Measurements from ENCODE around the gene FGF8. TPM values are rescaled to one million over a fixed set of nuclear protein-coding genes. Genes with fewer than 3 reads are reported as not detected.

FGF8 gene
- total RNA-seq, 2 donors from 2014 or later = 13.3 to 46.5 TPM

DNA sequence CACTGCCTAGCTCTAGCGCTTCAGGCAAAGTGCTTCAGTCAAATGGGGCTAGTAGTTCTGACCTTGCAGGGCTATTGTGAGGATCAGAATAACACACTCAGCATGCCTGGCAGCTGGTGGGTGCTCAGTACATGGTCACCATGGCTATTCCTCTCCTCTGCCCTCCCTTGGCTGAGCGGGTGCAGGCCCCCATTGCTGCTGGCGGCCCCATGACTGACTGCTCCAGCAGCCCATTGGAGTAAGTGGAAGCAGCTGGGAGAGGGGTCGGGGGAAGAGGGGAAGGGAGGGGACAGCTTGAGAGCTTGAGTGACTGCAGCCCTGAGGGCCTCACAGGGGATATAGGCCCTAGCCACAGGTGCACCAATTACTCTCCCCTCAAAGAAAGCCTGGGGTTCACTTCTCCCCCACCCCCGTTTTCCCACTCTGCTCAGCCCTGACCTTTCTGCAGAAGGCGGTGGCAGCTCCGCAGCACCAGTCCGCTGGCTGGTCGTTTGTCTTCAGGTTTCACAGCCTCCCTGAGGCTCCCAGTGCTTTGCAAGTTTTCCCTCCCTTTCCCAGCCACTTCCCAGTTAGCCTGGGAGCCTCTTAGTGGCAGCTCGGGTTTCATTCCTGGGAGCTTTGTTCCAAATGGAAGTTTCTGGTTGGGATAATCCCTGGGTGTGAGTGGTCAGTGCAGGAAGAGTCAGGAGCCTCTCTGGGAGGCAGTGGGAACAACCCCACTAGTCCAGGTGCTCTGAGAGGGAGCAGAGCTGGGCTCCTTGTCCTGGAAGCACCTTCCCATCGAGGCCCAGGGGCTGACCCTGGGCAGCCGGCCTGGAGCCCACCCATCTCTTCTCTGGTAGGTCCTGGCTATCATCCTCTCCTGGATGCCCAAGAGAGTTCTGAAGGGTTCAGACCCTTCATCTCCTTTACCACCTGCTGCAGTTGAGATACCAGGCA is 16.3 kb downstream of the FGF8 start:
- H3K4me1 Mint-ChIP-seq = peaks cover 25% of the 10 kb centered on the region
- 59 to 67% methylated on average over 5 to 12 of the region's 12 CpGs for WGBS, 2 experiments (ENCODE audit: insufficient coverage in 1 of 2, insufficient read length in 1 of 2)
- H3K4me3 ChIP-seq (ENCODE audit: low read length) = no peak overlapping the region
- H3K36me3 Mint-ChIP-seq (ENCODE audit: low read depth) = no peaks in the 10 kb centered on the region
- TF ChIP-seq, protein P1, sequence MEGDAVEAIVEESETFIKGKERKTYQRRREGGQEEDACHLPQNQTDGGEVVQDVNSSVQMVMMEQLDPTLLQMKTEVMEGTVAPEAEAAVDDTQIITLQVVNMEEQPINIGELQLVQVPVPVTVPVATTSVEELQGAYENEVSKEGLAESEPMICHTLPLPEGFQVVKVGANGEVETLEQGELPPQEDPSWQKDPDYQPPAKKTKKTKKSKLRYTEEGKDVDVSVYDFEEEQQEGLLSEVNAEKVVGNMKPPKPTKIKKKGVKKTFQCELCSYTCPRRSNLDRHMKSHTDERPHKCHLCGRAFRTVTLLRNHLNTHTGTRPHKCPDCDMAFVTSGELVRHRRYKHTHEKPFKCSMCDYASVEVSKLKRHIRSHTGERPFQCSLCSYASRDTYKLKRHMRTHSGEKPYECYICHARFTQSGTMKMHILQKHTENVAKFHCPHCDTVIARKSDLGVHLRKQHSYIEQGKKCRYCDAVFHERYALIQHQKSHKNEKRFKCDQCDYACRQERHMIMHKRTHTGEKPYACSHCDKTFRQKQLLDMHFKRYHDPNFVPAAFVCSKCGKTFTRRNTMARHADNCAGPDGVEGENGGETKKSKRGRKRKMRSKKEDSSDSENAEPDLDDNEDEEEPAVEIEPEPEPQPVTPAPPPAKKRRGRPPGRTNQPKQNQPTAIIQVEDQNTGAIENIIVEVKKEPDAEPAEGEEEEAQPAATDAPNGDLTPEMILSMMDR (conservative IDR thresholded peaks at IDR 0.05) = no peak
- H3K27me3 ChIP-seq (ENCODE audit: control insufficient read depth, insufficient read depth, low read length, poor library complexity, severe bottlenecking) = no peaks in the 10 kb centered on the region
- H3K4me1 ChIP-seq (ENCODE audit: control insufficient read depth, insufficient read depth, low read length) = peaks cover 24% of the 10 kb centered on the region
- H3K9ac ChIP-seq (ENCODE audit: extremely low read depth, low read length, poor library complexity, severe bottlenecking) = no peak overlapping the region
- H3K9me3 Mint-ChIP-seq = no peaks in the 10 kb centered on the region
- no peaks in the 10 kb centered on the region for H3K9me3 ChIP-seq (ENCODE audit: control insufficient read depth, low read length)
- peaks cover 5% of the 10 kb centered on the region for H3K36me3 ChIP-seq (ENCODE audit: control insufficient read depth, insufficient read depth, low read length)
- no peak overlapping the region for H3K27ac ChIP-seq (ENCODE audit: low read depth, low read length)
- peaks cover 7% of the 10 kb centered on the region for H3K27me3 Mint-ChIP-seq (ENCODE audit: insufficient read depth)
- H3K4me3 Mint-ChIP-seq = no peak overlapping the region
- H3K27ac Mint-ChIP-seq = no peak overlapping the region
- DNase-seq = peak; percentile 83

DNA sequence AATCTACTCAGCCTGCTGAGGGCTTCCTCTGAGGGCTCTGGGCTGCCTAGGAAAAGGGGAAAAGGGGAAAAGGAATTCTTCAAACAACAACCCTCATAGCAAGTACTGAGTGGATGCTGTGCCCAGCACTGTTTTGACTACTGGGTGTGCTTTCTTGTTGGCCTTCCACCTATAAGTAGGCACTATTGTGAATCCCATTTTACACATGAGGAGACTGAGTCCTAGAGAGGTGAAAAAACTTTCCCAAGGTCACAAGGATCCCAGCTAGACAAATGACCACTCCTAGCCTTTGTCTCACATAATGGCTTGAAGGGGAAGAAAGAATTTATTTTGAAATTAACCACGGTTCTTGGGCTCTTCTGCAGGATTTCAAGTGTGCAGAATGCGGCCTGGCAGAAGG is 17.1 kb downstream of the FGF8 start:
- H3K9me3 Mint-ChIP-seq = no peaks in the 10 kb centered on the region
- Histone ChIP-seq H3K4me3 (ENCODE audit: low read length) (no peak overlapping the region), H3K27me3 (ENCODE audit: control insufficient read depth, insufficient read depth, low read length, poor library complexity, severe bottlenecking) (no peaks in the 10 kb centered on the region), H3K9ac (ENCODE audit: extremely low read depth, low read length, poor library complexity, severe bottlenecking) (no peak overlapping the region), H3K36me3 (ENCODE audit: control insufficient read depth, insufficient read depth, low read length) (peaks cover 5% of the 10 kb centered on the region), H3K4me1 (ENCODE audit: control insufficient read depth, insufficient read depth, low read length) (peaks cover 24% of the 10 kb centered on the region), H3K9me3 (ENCODE audit: control insufficient read depth, low read length) (no peaks in the 10 kb centered on the region), H3K27ac (ENCODE audit: low read depth, low read length) (no peak overlapping the region)
- H3K36me3 Mint-ChIP-seq (ENCODE audit: low read depth) = no peaks in the 10 kb centered on the region
- WGBS, 2 experiments (ENCODE audit: insufficient coverage in 1 of 2, insufficient read length in 1 of 2) = 88 to 93% methylated on average over 2 of the region's 2 CpGs
- H3K27me3 Mint-ChIP-seq (ENCODE audit: insufficient read depth) = peaks cover 7% of the 10 kb centered on the region
- H3K27ac Mint-ChIP-seq = no peak overlapping the region
- no peak overlapping the region for H3K4me3 Mint-ChIP-seq
- peaks cover 25% of the 10 kb centered on the region for H3K4me1 Mint-ChIP-seq
- DNase-seq = no peak
- TF ChIP-seq, protein P1 (conservative IDR thresholded peaks at IDR 0.05) = no peak

DNA sequence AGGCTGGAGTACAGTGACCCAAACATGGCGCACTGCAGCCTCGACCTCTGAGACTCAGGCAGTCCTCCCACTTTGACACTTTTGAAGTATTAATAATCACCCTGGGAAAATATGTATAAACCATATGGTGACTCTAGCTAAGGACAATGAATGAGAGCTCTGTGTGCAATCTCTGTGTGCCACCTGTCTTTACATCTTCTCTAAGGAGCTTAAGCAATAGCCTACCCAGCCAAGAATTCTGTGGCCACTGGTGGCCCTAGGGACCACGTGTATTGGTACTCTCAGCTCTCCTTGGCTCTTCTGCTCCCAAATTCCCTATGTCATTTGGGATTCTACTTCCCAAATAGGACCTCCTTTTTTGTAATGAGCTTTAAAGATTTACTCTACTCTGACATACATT is 23.7 kb downstream of the FGF8 start:
- Histone ChIP-seq H3K4me1 (ENCODE audit: control insufficient read depth, insufficient read depth, low read length) (peaks cover 17% of the 10 kb centered on the region), H3K36me3 (ENCODE audit: control insufficient read depth, insufficient read depth, low read length) (no peaks in the 10 kb centered on the region), H3K9ac (ENCODE audit: extremely low read depth, low read length, poor library complexity, severe bottlenecking) (no peak overlapping the region), H3K27me3 (ENCODE audit: control insufficient read depth, insufficient read depth, low read length, poor library complexity, severe bottlenecking) (no peaks in the 10 kb centered on the region), H3K27ac (ENCODE audit: low read depth, low read length) (no peak overlapping the region), H3K9me3 (ENCODE audit: control insufficient read depth, low read length) (no peaks in the 10 kb centered on the region), H3K4me3 (ENCODE audit: low read length) (no peak overlapping the region)
- Mint-ChIP-seq H3K27ac (no peak overlapping the region), H3K9me3 (no peaks in the 10 kb centered on the region), H3K4me1 (peaks cover 22% of the 10 kb centered on the region), H3K4me3 (no peak overlapping the region), H3K27me3 (ENCODE audit: insufficient read depth) (peaks cover 11% of the 10 kb centered on the region), H3K36me3 (ENCODE audit: low read depth) (no peaks in the 10 kb centered on the region)
- TF ChIP-seq, protein P1 (conservative IDR thresholded peaks at IDR 0.05) = no peak
- WGBS, 2 experiments (ENCODE audit: insufficient coverage in 1 of 2, insufficient read length in 1 of 2) = 90 to 97% methylated on average over 3 of the region's 3 CpGs
- DNase-seq = no peak
